Fibroblast of lung (primary cell): ENCODE measurements around the gene FNDC3B.

Experiments
- EZH2 ChIP-seq: IDR thresholded peaks from 2 replicates; pipeline ENCODE4 v1.5.1; 2012; ENCODE audit warnings: low read length, control low read depth, mild to moderate bottlenecking; ENCODE audit errors: missing control alignments
- TF ChIP-seq, protein P1 (sequence below), 2 donors: IDR thresholded peaks in 1 of 2; conservative IDR thresholded peaks in 1 of 2; 1 replicate in 1 of 2; 2 replicates in 1 of 2; pipeline ENCODE4 v1.5.1; 2011 to 2012; ENCODE audit warnings: low read length in 2 of 2, control low read depth in 1 of 2, inconsistent platforms in 1 of 2, low read depth in 1 of 2, mild to moderate bottlenecking in 1 of 2

DNA sequence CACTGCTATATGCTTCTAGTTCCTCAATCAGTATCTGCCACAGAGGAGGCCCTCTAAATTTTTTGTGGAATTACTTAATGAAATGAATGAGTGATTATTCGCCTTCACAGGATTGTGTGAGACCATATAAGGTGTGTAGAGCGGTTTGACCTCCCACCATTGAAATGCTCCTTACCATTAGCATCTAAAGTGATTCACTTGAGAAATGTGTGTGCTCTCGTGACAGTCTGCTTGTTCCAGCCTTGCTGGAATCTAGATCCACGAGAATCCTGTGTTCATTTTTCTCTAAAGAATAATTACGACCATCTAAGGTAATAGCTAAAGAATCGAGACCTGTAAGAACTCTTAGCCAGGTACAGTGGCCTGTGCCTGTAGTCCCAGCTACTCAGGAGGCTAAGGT is 126.9 kb downstream of the FNDC3B start:
- TF ChIP-seq, protein P1, sequence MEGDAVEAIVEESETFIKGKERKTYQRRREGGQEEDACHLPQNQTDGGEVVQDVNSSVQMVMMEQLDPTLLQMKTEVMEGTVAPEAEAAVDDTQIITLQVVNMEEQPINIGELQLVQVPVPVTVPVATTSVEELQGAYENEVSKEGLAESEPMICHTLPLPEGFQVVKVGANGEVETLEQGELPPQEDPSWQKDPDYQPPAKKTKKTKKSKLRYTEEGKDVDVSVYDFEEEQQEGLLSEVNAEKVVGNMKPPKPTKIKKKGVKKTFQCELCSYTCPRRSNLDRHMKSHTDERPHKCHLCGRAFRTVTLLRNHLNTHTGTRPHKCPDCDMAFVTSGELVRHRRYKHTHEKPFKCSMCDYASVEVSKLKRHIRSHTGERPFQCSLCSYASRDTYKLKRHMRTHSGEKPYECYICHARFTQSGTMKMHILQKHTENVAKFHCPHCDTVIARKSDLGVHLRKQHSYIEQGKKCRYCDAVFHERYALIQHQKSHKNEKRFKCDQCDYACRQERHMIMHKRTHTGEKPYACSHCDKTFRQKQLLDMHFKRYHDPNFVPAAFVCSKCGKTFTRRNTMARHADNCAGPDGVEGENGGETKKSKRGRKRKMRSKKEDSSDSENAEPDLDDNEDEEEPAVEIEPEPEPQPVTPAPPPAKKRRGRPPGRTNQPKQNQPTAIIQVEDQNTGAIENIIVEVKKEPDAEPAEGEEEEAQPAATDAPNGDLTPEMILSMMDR (conservative IDR thresholded peaks at IDR 0.05 in 1 of 2, IDR thresholded peaks at IDR 0.05 in 1 of 2; ENCODE audit: low read depth in 1 of 2, low read length in 2 of 2): no peak
- TF ChIP-seq EZH2: no peak
